Astrocyte (in vitro differentiated cells and primary cell): Measurements from ENCODE around the gene KRT9. TPM values are rescaled to one million over a fixed set of nuclear protein-coding genes. Genes with fewer than 3 reads are reported as not detected.

Experiments
- DNase-seq: peaks from one replicate; pipeline ENCODE4 v3.0.0-alpha.2; 2010; ENCODE audit warnings: low read depth
- FAIRE-seq: peaks from 2 replicates; lab custom pipeline; 2011; peaks lifted over from hg19 to GRCh38; lab: Jason Lieb, UNC
- H2AFZ ChIP-seq: 2 replicates; pipeline ENCODE4 v1.6.0; 2012; ENCODE audit warnings: low read depth, low read length, inconsistent platforms
- H3K27ac ChIP-seq: 2 replicates; pipeline ENCODE4 v1.5.1; 2011; ENCODE audit warnings: low read depth, low read length, inconsistent platforms
- H3K27me3 ChIP-seq: 2 replicates; pipeline ENCODE4 v1.6.0; 2011; ENCODE audit warnings: low read length, inconsistent platforms; ENCODE audit not compliant: insufficient read depth
- H3K36me3 ChIP-seq: 2 replicates; pipeline ENCODE4 v1.5.1; 2011; ENCODE audit warnings: low read length, inconsistent platforms; ENCODE audit not compliant: insufficient read depth
- H3K4me1 ChIP-seq: 2 replicates; pipeline ENCODE4 v1.5.1; 2011; ENCODE audit warnings: low read length, inconsistent platforms; ENCODE audit not compliant: insufficient read depth
- H3K4me2 ChIP-seq: 2 replicates; pipeline ENCODE4 v1.6.0; 2012; ENCODE audit warnings: low read length, inconsistent platforms
- H3K4me3 ChIP-seq: 2 replicates; pipeline ENCODE4 v1.5.1; 2011; ENCODE audit warnings: low read depth, mild to moderate bottlenecking, low read length, inconsistent platforms; ENCODE audit not compliant: insufficient read depth
- H3K79me2 ChIP-seq: 2 replicates; pipeline ENCODE4 v1.6.0; 2012; ENCODE audit warnings: mild to moderate bottlenecking, low read length, inconsistent platforms; ENCODE audit not compliant: insufficient read depth
- H3K9ac ChIP-seq: 2 replicates; pipeline ENCODE4 v1.6.0; 2012; ENCODE audit warnings: mild to moderate bottlenecking, low read length, inconsistent platforms
- H3K9me3 ChIP-seq: 2 replicates; pipeline ENCODE4 v1.5.1; 2012; ENCODE audit warnings: low read depth, mild to moderate bottlenecking, low read length, inconsistent platforms; ENCODE audit not compliant: insufficient read depth
- H4K20me1 ChIP-seq: 2 replicates; pipeline ENCODE4 v1.6.0; 2012; ENCODE audit warnings: low read length, inconsistent platforms; ENCODE audit not compliant: insufficient read depth
- H3K27ac Mint-ChIP-seq: one replicate; pipeline ENCODE4 v1.8.0; 2021; ENCODE audit warnings: mild to moderate bottlenecking, mixed read lengths; ENCODE audit not compliant: unreplicated experiment
- H3K27me3 Mint-ChIP-seq: one replicate; pipeline ENCODE4 v1.8.0; 2021; ENCODE audit warnings: low read depth, mixed read lengths; ENCODE audit not compliant: unreplicated experiment
- H3K36me3 Mint-ChIP-seq: one replicate; pipeline ENCODE4 v1.8.0; 2021; ENCODE audit warnings: low read depth, mixed read lengths; ENCODE audit not compliant: unreplicated experiment
- H3K4me1 Mint-ChIP-seq: one replicate; pipeline ENCODE4 v1.8.0; 2021; ENCODE audit warnings: low read depth, mixed read lengths; ENCODE audit not compliant: unreplicated experiment
- H3K4me3 Mint-ChIP-seq: one replicate; pipeline ENCODE4 v1.8.0; 2021; ENCODE audit warnings: mild to moderate bottlenecking, moderate library complexity, mixed read lengths; ENCODE audit not compliant: unreplicated experiment
- H3K9me3 Mint-ChIP-seq: one replicate; pipeline ENCODE4 v1.8.0; 2021; ENCODE audit warnings: mild to moderate bottlenecking, mixed read lengths; ENCODE audit not compliant: unreplicated experiment
- EZH2 ChIP-seq: IDR thresholded peaks from 2 replicates; pipeline ENCODE4 v1.6.1; 2012; ENCODE audit warnings: mild to moderate bottlenecking, low read length, inconsistent platforms; ENCODE audit not compliant: insufficient read depth
- total RNA-seq: library from RNA; stranded (reverse); gene quantifications from 2 replicates; pipeline ENCODE4 v1.2.1, GENCODE V29; 2021
- TF ChIP-seq, protein P1 (sequence below): IDR thresholded peaks from 2 replicates; pipeline ENCODE4 v1.5.1; 2011; ENCODE audit warnings: low read depth, mild to moderate bottlenecking, inconsistent platforms, low read length, moderate library complexity; ENCODE audit not compliant: insufficient read depth

The KRT9 gene
- total RNA-seq, 1 donor from 2014 or later = 0.09 TPM

DNA sequence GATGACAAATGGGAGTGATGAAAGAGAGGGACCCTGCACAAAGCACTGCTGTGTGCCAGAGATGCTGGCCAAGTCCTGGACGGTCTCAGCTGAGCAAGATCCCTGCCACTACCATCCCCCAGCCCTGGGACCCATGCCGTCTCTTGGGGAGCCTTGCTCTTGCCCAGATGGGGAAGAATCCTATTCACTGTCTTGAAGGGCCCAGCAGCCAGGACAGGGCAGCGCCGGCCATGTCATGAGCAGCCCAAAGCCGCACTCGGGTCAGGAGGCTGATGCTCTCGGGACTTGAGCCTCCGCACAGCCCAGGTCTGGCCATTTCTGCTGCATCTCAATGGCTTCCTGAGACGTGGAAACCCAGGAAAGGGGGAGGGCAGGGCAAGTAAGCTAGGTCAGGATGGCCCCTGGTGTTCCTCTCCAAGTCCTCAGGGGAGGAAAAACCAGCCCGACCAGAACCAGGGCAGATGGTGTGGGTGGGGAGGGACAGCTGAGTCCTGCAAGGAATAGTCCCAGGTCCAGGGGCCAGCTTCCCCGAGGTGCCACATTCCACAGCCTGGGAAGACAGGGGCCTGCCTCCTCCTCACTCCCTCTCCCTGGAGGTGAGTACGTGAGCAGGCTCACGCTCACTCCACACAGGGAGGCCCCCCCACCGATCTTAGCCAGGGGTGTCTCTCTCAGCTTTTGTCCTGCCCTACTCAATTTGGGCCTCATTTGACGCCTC, 35.9 kb downstream of the KRT9 start:
- Mint-ChIP-seq H3K4me1 (peaks cover 19% of the 10 kb centered on the region), H3K9me3 (no peaks in the 10 kb centered on the region), H3K27me3 (peaks cover 14% of the 10 kb centered on the region), H3K4me3 (no peak overlapping the region), H3K36me3 (peaks cover 2% of the 10 kb centered on the region), H3K27ac (no peak overlapping the region)
- TF ChIP-seq, protein P1, sequence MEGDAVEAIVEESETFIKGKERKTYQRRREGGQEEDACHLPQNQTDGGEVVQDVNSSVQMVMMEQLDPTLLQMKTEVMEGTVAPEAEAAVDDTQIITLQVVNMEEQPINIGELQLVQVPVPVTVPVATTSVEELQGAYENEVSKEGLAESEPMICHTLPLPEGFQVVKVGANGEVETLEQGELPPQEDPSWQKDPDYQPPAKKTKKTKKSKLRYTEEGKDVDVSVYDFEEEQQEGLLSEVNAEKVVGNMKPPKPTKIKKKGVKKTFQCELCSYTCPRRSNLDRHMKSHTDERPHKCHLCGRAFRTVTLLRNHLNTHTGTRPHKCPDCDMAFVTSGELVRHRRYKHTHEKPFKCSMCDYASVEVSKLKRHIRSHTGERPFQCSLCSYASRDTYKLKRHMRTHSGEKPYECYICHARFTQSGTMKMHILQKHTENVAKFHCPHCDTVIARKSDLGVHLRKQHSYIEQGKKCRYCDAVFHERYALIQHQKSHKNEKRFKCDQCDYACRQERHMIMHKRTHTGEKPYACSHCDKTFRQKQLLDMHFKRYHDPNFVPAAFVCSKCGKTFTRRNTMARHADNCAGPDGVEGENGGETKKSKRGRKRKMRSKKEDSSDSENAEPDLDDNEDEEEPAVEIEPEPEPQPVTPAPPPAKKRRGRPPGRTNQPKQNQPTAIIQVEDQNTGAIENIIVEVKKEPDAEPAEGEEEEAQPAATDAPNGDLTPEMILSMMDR = no peak
- TF ChIP-seq EZH2 = no peak
- H3K9me3 ChIP-seq = no peaks in the 10 kb centered on the region
- H2AFZ ChIP-seq = no peak overlapping the region
- H3K9ac ChIP-seq = no peak overlapping the region
- FAIRE-seq (no peak), DNase-seq (no peak)
- no peak overlapping the region for H3K4me2 ChIP-seq
- H3K27ac ChIP-seq = no peak overlapping the region
- no peak overlapping the region for H3K4me3 ChIP-seq
- H3K27me3 ChIP-seq = no peaks in the 10 kb centered on the region
- peaks cover 13% of the 10 kb centered on the region for H3K4me1 ChIP-seq
- H3K79me2 ChIP-seq = no peaks in the 10 kb centered on the region
- H3K36me3 ChIP-seq = no peaks in the 10 kb centered on the region
- no peaks in the 10 kb centered on the region for H4K20me1 ChIP-seq

DNA sequence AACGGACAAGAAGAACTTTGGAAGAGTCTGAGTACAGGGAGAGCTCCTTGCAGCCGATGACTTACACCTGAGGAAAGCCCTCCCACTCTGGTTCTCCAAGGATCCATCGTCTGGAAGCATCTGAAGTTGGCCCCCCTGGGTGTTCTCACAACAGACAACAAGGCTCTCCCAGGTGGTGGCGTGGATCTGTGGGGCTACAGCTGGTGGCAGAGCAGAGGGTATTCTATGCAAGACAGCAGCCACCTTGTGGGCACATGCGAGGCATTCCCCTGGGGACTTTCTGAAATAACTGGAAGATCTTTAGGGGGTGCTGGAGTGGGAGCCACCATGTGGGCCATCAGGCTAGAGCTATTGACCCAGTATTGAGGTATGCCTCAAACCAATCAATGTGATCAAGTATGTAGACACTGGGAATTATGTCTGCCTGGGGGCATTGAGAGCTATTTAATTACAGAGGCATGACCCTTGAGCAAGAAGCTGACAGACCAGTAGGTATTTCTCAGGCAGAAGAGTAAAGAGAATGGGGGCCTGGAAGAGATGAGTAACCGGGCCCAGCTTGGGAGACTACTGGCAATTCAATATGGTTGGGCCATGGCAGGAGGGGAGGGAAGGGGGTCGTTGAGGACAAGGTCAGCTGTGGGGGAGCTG, 36.8 kb downstream of the KRT9 start:
- peaks cover 22% of the 10 kb centered on the region for H3K4me1 Mint-ChIP-seq
- Histone ChIP-seq H3K9me3 (no peaks in the 10 kb centered on the region), H3K36me3 (no peaks in the 10 kb centered on the region), H3K27me3 (no peaks in the 10 kb centered on the region), H3K27ac (no peak overlapping the region), H3K9ac (no peak overlapping the region), H4K20me1 (no peaks in the 10 kb centered on the region), H3K4me1 (peaks cover 22% of the 10 kb centered on the region), H3K4me2 (no peak overlapping the region), H3K79me2 (no peaks in the 10 kb centered on the region), H2AFZ (no peak overlapping the region), H3K4me3 (no peak overlapping the region)
- no peaks in the 10 kb centered on the region for H3K9me3 Mint-ChIP-seq
- DNase-seq (no peak), FAIRE-seq (no peak)
- H3K4me3 Mint-ChIP-seq = no peak overlapping the region
- TF ChIP-seq, protein P1 = no peak
- no peak for TF ChIP-seq EZH2
- peaks cover 2% of the 10 kb centered on the region for H3K36me3 Mint-ChIP-seq
- H3K27me3 Mint-ChIP-seq = peaks cover 14% of the 10 kb centered on the region
- no peak overlapping the region for H3K27ac Mint-ChIP-seq

DNA sequence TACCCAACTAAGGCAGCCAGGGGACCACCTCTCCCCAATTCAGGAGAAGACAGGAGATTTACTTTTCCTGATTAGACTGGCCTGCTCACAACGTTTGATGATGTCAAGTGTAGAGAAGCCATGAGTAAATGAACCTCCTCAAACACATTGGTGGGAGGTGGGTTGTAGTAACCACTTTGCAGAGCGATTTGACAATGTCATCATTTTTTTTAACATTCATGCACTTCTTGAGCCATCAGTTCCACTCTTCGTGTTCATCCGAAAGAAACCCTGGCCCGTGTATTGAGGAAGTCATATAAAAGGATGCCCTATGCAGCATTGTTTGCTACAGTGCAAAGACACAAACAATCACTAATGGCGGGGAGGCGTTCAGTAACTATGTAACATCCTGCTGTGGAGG, 38.2 kb downstream of the KRT9 start:
- Histone ChIP-seq H3K36me3 (no peaks in the 10 kb centered on the region), H3K9me3 (no peaks in the 10 kb centered on the region), H3K27ac (no peak overlapping the region), H3K9ac (no peak overlapping the region), H3K4me2 (no peak overlapping the region), H3K27me3 (no peaks in the 10 kb centered on the region), H4K20me1 (no peaks in the 10 kb centered on the region), H3K79me2 (no peaks in the 10 kb centered on the region), H3K4me3 (no peak overlapping the region), H2AFZ (no peak overlapping the region), H3K4me1 (peaks cover 26% of the 10 kb centered on the region)
- DNase-seq (no peak), FAIRE-seq (no peak)
- no peak overlapping the region for H3K4me3 Mint-ChIP-seq
- no peaks in the 10 kb centered on the region for H3K9me3 Mint-ChIP-seq
- peaks cover 24% of the 10 kb centered on the region for H3K4me1 Mint-ChIP-seq
- peaks cover 17% of the 10 kb centered on the region for H3K27me3 Mint-ChIP-seq
- TF ChIP-seq, protein P1 = no peak
- no peak for TF ChIP-seq EZH2
- H3K36me3 Mint-ChIP-seq = peaks cover 2% of the 10 kb centered on the region
- H3K27ac Mint-ChIP-seq = no peak overlapping the region
